CD4-positive, alpha-beta T cell treated with Interleukin-21 for 1 hour (primary cell): ENCODE results near the gene INPP5A.
A peak's percentile ranks its signal among the peaks of the same experiment; 100 is the strongest.

Experiments used
- DNase-seq: peaks from one replicate; pipeline ENCODE4 v3.0.0-alpha.2; 2020

The INPP5A gene

GRCh38 chr10:132684164-132684891 lies 146.7 kb downstream of the INPP5A start:
- peak; percentile 16 for DNase-seq

GRCh38 chr10:132685101-132685891 lies 147.7 kb downstream of the INPP5A start:
- no peak for DNase-seq

- DNase-seq = no peak
Measured at GRCh38 chr10:132685921-132686680, 148.5 kb downstream of the INPP5A start.

GRCh38 chr10:132687181-132687892 lies 149.8 kb downstream of the INPP5A start:
- DNase-seq = no peak

- no peak for DNase-seq
Measured at GRCh38 chr10:132687893-132688579, 150.4 kb downstream of the INPP5A start.

- no peak for DNase-seq
Measured at GRCh38 chr10:132688580-132689420, 151.2 kb downstream of the INPP5A start.

GRCh38 chr10:132689721-132690360 lies 152.3 kb downstream of the INPP5A start:
- DNase-seq = no peak

- DNase-seq = no peak
Measured at GRCh38 chr10:132690401-132690800, 152.8 kb downstream of the INPP5A start.

GRCh38 chr10:132690821-132691610 lies 153.4 kb downstream of the INPP5A start:
- DNase-seq = no peak

GRCh38 chr10:132691711-132692153 lies 154.1 kb downstream of the INPP5A start:
- DNase-seq = no peak

GRCh38 chr10:132692311-132692710 lies 154.7 kb downstream of the INPP5A start:
- DNase-seq = no peak

- no peak for DNase-seq
Measured at GRCh38 chr10:132693676-132694075, 156.1 kb downstream of the INPP5A start.

- DNase-seq = no peak
Measured at GRCh38 chr10:132696204-132696603, 158.6 kb downstream of the INPP5A start.

- DNase-seq = no peak
Measured at GRCh38 chr10:132696728-132697577, 159.4 kb downstream of the INPP5A start.

- DNase-seq = no peak
Measured at GRCh38 chr10:132697578-132698200, 160.1 kb downstream of the INPP5A start.

- no peak for DNase-seq
Measured at GRCh38 chr10:132698211-132698751, 160.7 kb downstream of the INPP5A start.

GRCh38 chr10:132698761-132699391 lies 161.3 kb downstream of the INPP5A start:
- no peak for DNase-seq
